ENCODE results near the gene PLEKHG5. TPM values are rescaled to one million over a fixed set of nuclear protein-coding genes. Genes with fewer than 3 reads are reported as not detected.

PLEKHG5 gene, protein sequence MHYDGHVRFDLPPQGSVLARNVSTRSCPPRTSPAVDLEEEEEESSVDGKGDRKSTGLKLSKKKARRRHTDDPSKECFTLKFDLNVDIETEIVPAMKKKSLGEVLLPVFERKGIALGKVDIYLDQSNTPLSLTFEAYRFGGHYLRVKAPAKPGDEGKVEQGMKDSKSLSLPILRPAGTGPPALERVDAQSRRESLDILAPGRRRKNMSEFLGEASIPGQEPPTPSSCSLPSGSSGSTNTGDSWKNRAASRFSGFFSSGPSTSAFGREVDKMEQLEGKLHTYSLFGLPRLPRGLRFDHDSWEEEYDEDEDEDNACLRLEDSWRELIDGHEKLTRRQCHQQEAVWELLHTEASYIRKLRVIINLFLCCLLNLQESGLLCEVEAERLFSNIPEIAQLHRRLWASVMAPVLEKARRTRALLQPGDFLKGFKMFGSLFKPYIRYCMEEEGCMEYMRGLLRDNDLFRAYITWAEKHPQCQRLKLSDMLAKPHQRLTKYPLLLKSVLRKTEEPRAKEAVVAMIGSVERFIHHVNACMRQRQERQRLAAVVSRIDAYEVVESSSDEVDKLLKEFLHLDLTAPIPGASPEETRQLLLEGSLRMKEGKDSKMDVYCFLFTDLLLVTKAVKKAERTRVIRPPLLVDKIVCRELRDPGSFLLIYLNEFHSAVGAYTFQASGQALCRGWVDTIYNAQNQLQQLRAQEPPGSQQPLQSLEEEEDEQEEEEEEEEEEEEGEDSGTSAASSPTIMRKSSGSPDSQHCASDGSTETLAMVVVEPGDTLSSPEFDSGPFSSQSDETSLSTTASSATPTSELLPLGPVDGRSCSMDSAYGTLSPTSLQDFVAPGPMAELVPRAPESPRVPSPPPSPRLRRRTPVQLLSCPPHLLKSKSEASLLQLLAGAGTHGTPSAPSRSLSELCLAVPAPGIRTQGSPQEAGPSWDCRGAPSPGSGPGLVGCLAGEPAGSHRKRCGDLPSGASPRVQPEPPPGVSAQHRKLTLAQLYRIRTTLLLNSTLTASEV
- total RNA-seq = 18.5 TPM

- DNase-seq (ENCODE audit: low spot score) = no peak
Measured at GRCh38 chr1:6491480-6491962, at the start of gene PLEKHG5. Gene PLEKHG5 (minus strand): TSS chr1:6491667. CDS start chr1:6477571, 14,096 bp downstream.

DNA sequence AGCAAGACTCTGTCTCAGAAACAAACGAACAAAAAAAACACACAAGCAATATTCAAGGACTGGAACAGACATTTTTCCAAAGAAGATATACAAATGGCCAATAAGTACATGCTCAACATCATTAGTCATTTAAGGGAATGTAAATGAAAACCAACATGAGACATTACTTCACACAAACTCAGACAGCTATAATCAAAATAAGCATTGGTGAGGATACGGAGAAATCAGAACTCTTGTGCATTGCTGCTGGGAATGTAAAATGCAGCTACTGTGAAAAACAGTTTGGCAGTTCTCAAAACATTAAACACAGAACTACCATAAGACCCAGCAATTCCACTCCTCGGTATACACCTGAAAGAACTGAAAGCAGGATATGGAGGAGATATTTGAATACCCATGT lies 47.5 kb upstream of the PLEKHG5 start:
- no peak for DNase-seq (ENCODE audit: low spot score)

DNA sequence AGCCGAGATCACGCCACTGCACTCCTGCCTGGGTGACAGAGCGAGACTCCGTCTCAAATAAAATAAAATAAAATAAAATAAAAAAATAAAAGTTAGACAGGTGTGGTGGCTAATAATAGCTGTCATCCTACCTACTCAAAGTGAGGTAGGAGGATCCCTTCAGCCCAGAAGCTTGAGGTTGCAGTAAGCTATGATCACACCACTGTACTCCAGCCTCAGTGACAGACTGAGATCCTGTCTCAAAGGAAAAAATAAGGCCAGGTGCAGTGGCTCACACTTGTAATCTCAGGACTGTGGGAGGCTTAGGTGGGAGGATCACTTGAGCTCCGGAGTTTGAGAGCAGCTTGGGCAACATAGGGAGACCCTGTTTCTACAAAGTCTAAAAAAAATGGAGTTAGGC lies 44.8 kb upstream of the PLEKHG5 start:
- no peak for DNase-seq (ENCODE audit: low spot score)

- no peak for DNase-seq (ENCODE audit: low spot score)
Measured at GRCh38 chr1:6535214-6535613, 43.7 kb upstream of the PLEKHG5 start.

DNA sequence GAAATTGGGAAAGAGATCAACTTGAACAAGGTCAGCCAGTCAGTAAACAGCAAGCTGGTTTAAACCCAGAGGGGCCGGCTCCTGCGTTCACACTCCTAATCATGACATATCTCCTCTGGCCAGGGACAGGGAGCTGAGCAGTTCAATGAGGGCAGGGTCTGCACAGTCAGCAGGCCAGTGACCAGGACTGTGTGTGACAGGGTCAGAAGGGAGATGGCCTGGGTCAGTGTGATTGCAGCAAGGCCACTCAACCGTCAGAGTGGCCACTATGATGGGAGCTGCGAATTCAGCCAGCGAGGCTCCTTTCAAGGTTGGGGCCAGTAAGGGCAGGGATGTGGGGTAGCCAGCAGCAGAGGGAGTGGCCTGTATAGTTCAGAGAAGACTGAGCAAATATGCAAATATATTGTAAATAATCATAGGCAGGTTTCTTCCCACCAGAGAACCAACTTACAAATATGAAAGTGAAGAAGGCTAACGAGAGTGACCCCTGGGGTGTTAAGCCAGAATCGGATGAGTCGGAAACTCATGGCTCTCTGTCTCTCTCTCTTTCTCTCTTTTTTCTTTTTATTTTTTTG lies 42.9 kb upstream of the PLEKHG5 start:
- DNase-seq (ENCODE audit: low spot score) = no peak

GRCh38 chr1:6531996-6532395 lies 40.5 kb upstream of the PLEKHG5 start:
- no peak for DNase-seq (ENCODE audit: low spot score)

- DNase-seq (ENCODE audit: low spot score) = no peak
Measured at GRCh38 chr1:6530504-6531160, 39.2 kb upstream of the PLEKHG5 start.

GRCh38 chr1:6528492-6528891 lies 37.0 kb upstream of the PLEKHG5 start:
- DNase-seq (ENCODE audit: low spot score) = no peak

GRCh38 chr1:6526316-6526715 lies 34.8 kb upstream of the PLEKHG5 start:
- DNase-seq (ENCODE audit: low spot score) = no peak

DNA sequence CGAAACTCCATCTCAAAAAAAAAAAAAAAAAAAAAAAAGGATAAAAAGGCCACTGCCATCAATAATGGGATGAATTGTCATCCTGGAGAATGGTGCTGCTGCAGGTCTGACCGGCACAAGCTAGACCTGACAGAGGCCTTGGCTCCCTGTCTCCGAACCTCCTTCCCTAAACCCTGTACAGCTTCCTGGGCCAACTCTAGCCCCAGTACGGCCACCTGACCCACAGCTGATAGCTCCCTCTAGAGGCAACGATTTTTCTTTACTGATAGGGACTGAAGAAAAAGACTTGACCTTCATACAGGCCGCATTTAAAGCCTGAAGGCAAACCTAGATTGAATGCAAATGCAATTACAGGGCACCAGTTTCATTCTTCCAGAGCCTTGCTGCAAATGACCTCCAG lies 32.1 kb upstream of the PLEKHG5 start:
- no peak for DNase-seq (ENCODE audit: low spot score)

DNA sequence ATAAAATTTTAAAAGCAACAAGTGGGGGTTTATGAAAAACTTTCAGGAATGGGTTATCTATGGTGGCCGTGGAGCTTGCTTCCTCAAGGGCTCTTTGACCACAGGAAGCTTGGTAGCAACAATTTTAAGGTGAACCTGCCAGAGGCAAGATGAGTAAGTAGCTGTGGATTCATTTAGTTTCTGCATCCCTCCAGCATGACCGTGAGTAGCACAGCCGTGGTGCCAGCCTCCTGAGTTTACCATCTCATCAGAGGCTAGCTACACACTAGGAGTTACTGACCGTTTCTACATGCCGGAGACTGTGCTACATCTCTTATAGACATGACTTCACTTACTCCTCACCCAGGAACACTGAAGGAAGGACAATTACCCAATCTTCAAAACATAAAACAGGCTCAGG lies 30.1 kb upstream of the PLEKHG5 start:
- no peak for DNase-seq (ENCODE audit: low spot score)

DNA sequence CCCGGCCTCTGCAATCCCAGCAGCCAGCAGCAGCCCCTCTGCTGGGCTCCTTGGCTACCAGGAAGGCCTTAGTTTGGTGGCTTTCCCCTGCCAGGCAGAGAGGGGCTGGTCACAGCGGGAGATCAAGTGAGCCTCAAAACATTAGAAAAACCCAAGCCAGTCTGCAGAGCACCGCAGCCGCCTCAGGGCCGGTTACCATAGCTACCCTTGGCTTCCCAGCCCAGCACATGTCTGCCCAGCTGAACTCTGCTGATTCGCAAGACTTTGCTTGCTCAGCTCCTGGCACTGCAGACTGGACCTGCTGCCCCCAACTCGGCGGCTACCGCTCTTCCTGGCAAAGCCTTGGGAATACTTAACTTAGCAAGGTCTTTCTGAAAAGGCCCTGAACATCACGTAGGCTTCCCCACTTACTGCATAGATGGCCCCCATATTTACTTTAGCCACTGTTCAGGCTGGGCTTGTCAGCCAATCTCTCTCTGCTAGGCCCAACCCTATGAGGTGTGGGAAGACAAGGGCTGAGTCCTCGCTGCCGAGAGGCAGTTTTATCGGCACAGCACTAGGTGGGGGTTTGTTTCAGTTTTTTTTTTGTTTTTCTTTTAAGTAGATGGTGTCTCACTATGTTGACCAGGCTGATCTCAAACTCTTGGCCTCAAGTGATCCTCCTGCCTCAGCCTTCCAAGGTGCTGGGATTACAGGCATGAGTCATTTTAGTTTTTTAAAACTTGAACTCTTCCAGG lies 28.6 kb upstream of the PLEKHG5 start:
- no peak for DNase-seq (ENCODE audit: low spot score)

GRCh38 chr1:6519491-6519934 lies 28.0 kb upstream of the PLEKHG5 start:
- DNase-seq (ENCODE audit: low spot score) = no peak

DNA sequence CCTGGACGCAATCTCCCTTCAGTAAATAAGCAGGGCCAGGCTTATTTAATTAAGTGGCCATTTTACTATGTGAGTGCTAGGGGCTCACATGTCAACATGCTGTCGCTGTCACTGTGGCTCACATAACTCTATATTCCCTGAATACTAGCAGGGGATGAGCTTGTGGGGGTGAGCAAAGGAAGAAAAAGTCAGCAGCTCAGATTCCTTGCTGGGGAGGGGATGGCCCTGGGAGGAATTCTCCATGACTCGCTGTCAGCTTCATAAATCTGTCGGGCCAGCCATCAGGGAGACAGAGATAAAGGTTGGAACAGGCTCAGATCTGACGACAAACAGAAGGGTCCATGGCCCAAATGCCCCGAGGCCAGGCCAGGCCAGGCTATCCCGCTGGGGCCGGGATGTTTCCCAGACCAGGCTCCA lies 26.0 kb upstream of the PLEKHG5 start:
- DNase-seq (ENCODE audit: low spot score) = no peak

- no peak for DNase-seq (ENCODE audit: low spot score)
Measured at GRCh38 chr1:6515771-6516170, 24.3 kb upstream of the PLEKHG5 start.

DNA sequence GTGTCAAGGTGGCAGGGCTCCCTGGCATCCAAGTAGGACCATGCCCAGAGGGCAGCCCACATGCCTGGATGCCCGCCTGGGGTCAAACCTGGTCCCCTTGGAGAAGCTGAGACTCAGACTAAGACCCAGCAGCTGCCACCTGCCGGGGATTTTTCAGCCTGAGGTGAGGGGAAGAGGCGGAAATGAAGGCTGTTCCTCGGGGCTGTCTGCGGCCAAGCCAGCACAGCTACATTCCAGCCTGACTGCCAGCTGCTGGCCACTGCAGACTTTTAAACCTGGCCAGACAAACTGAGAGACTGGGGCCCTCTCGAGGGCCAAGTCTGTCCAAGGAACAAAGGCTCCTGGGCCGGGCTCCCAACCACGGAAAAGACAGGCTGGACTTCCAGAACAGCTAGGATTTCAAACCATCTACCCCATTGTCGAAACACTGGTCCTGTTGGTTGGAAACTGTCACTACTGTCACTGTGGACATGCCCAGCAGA lies 21.9 kb upstream of the PLEKHG5 start:
- DNase-seq (ENCODE audit: low spot score) = no peak

- DNase-seq (ENCODE audit: low spot score) = no peak
Measured at GRCh38 chr1:6512908-6513280, 21.4 kb upstream of the PLEKHG5 start.

- no peak for DNase-seq (ENCODE audit: low spot score)
Measured at GRCh38 chr1:6512245-6512907, 20.9 kb upstream of the PLEKHG5 start.

DNA sequence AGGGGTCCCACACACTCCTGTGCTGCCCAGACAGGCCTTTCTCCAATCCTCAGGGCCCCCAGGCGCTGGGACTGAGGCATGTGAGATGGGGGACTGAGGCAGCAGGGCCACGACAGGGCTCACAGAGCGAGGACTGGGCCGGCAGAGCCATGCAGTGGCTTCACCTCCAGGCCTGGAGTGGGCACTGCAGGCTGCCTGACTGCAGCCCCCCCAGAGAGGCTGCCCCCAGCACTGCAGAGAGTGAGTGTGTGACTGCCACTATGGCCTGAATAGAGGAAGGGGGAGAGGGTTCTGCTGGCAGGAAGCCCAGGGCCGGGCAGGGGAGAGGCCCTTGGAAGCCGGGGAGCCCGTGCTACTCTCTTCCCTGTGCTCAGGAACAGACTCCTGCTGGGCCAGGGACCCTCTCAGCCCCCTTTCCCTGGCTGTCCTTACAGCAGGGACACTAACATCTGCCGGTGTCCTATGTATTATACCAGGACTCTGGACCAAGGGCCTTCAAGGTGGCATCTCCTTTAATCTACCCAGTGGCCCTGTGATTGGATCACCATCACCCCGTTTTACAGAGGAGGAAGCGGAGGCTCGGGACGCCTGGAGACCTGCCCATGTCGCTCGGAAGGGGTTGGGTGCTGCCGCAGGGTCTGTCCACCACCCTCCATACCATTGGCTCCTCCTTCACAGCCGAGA lies 20.2 kb upstream of the PLEKHG5 start:
- no peak for DNase-seq (ENCODE audit: low spot score)

- DNase-seq (ENCODE audit: low spot score) = no peak
Measured at GRCh38 chr1:6511056-6511455, 19.6 kb upstream of the PLEKHG5 start.
